AG10803 (cell line): Measurements from ENCODE around the gene SLC1A6.

Experiments
- DNase-seq: peaks from one replicate; pipeline ENCODE4 v3.0.0; 2010; ENCODE audit warnings: low read depth
- H3K4me3 ChIP-seq: 2 replicates; pipeline ENCODE4 v1.5.1; 2011; ENCODE audit warnings: mild to moderate bottlenecking, low read length, control low read depth
- TF ChIP-seq, protein P1 (sequence below): conservative IDR thresholded peaks from 2 replicates; pipeline ENCODE4 v1.5.1; 2011; ENCODE audit warnings: mild to moderate bottlenecking, low read length, control low read depth, inconsistent platforms

Gene SLC1A6

DNA sequence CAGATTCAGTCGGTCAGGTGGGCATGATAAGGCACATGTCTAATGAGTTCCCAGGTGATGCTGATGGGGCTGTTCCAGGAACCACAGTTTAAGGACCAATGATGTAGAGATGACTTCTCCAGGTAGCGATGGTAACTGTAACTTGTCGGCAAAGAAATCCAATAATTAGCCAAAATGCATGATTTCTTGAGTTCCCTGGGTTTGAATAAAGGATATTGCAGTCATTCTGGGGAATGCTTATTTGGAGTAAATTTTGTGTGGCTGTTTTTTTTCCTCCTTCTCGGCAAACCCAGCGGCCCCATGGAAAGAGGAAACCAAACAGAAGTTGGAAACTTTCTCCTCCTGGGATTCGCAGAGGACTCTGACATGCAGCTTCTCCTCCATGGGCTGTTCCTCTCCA is 38.5 kb downstream of the SLC1A6 start, which contains the start of gene OR7C2:
OR7C2 (plus strand) TSS at position 301 of the 400 bp plus-strand sequence; CDS start at position 301, 0 bp downstream.
- no peak for DNase-seq
- H3K4me3 ChIP-seq: no peak within 1 kb of the TSS
- TF ChIP-seq, protein P1, sequence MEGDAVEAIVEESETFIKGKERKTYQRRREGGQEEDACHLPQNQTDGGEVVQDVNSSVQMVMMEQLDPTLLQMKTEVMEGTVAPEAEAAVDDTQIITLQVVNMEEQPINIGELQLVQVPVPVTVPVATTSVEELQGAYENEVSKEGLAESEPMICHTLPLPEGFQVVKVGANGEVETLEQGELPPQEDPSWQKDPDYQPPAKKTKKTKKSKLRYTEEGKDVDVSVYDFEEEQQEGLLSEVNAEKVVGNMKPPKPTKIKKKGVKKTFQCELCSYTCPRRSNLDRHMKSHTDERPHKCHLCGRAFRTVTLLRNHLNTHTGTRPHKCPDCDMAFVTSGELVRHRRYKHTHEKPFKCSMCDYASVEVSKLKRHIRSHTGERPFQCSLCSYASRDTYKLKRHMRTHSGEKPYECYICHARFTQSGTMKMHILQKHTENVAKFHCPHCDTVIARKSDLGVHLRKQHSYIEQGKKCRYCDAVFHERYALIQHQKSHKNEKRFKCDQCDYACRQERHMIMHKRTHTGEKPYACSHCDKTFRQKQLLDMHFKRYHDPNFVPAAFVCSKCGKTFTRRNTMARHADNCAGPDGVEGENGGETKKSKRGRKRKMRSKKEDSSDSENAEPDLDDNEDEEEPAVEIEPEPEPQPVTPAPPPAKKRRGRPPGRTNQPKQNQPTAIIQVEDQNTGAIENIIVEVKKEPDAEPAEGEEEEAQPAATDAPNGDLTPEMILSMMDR: no peak

GRCh38 chr19:14940266-14940665 is 39.4 kb downstream of the SLC1A6 start:
- DNase-seq: no peak
- H3K4me3 ChIP-seq: no peak overlapping the region
- TF ChIP-seq, protein P1: no peak

GRCh38 chr19:14933506-14933905 is 46.2 kb downstream of the SLC1A6 start:
- TF ChIP-seq, protein P1: no peak
- no peak overlapping the region for H3K4me3 ChIP-seq
- DNase-seq: no peak

DNA sequence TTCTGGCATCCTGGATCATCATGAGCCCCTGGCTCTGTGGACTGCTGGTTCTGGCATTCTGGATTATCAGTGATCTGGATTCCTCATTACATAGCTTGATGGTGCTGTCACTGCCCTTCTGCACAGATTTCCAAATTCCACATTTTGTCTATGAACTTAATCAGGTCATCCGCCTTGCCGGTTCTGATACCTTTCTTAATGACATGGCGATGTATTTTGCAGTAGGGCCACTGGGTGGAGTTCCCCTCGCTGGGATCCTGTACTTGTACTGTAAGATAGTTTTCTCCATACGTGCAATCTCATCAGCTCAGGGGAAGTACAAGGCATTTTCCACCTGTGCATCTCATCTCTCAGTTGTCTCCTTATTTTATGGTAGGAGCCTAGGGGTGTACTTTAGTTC is 62.8 kb downstream of the SLC1A6 start:
- H3K4me3 ChIP-seq: no peak overlapping the region
- no peak for DNase-seq
- TF ChIP-seq, protein P1: no peak

- DNase-seq: no peak
- no peak overlapping the region for H3K4me3 ChIP-seq
- TF ChIP-seq, protein P1: no peak
Observed at GRCh38 chr19:14915116-14915515, 64.5 kb downstream of the SLC1A6 start.

- TF ChIP-seq, protein P1: no peak
- H3K4me3 ChIP-seq: no peak overlapping the region
- no peak for DNase-seq
Observed at GRCh38 chr19:14906711-14907110, 73.0 kb downstream of the SLC1A6 start.

DNA sequence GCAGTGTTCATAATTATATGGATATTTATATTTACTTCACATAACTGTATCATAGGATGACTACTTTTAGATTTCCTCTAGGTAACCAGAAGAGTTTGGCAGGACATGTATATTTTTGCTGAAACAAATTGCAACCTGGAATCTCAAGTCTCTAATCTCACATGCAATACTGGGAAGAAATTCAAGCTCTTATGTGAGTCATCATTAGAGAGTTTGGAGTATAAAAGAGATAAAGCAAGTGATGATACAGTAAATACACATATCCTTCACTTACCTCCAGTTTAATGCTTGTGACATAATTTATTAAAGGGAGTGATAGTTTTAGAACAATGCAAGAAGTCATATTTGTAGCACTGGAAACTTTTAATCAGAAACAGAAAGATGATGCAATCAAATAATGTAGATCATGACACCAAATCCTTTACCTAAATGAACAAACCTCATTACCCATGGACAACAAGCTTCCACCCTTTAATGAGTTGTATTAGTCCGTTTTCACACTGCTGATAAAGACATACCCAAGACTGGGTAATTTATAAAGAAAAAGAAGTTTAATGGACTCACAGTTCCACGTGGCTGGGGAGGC is 77.9 kb downstream of the SLC1A6 start:
- no peak overlapping the region for H3K4me3 ChIP-seq
- DNase-seq: no peak
- TF ChIP-seq, protein P1: no peak
